HG02981 (cell line): Measurements from ENCODE around the gene CLDN22.

Experiments
- ATAC-seq: cut with Tn5 transposase; IDR thresholded peaks from one replicate; pipeline ENCODE4 v1.9.1; 2021; ENCODE audit warnings: mild to moderate bottlenecking, moderate library complexity; ENCODE audit not compliant: unreplicated experiment

CLDN22 gene

DNA sequence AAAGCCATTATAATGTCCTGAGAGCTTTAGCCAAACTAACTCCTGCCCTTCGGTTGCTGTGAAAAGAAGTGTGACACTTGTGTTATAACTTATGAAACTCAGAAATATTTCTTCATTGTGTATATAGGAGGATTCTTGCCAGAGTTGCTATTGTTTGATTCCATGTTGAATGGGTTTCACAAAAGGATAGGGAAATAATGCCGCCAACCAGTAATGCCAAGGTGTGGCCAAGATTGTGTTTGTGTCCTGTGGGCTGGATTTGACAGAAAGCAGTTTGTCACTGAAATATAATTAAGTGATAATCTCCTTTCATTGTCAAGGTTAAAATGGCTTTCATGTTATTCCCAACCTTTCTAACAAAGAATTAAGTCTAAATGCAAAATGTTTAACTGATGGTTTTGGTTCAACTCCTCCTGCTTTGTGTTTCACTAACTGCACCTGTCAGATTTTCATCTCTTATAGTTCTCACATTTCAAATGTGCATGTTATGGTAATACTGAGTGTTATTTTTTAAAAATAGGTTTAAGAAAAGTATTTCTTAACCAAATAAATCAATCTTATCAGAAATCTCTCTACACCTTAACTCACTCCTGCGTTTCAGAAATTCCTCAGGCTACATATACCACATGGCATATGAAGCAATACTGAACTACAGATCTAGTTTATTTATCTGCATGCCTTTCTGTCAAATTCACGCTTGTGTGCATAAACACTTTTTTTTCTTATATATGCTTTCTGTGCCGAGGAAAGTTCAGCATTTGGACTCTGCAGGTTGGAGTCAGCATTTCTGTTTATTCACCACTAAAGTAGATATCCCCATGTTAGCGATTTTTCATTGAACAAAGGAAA, at the start of gene CLDN22:
Gene CLDN22 (minus strand): TSS at position 66 of the 849 bp plus-strand sequence. CDS start 58 bp downstream, at position 8.
- ATAC-seq = no peak

DNA sequence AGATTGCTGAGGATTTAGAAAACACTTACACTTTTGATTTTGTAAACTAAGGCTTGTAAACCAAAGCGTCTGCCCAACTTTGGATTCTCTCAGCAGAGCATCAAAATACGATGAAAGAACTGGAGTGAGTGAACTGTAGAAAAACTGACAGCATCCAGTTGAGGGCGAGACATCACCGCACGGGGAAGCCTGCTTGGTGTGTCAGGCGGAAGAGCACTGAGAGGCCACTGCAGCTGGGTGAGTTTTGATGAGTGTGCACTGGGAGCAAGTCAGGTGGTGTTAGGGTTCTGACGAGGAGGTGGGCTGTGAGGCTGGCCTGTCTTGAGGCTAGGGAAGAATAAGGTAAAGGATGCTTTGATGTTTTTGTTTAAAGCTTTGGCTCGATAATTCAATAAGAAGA, 49.0 kb upstream of the CLDN22 start:
- no peak for ATAC-seq

DNA sequence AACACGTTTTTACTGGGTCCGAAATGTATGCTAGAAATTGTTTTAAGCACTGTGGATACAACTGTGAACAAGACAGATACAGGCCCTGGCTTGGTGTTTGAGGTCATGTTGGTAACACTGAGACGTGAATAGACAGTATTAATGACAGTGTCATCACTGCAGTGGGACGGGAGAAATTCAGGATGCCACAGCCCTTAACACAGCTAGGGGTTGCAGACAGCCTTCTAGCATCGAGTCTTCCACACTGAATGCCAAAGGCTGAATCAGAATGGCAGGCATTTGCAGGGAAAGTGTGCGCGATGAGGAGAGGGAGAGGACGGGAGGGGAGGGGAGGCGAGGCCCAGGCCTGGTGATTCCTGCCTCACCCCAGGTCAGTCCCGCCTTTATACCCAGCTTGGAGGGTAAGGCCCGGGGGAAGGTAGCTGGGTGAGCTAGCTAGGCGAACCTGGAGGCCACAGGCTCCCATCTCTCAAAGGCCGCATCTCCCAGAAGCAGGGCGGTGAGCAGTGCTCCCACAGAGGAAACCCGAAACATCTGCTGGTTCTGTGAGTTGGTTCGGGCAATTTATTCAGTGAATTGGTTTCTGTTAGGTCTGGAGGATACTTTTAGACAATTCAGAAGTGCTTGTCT, 46.2 kb upstream of the CLDN22 start:
- ATAC-seq = no peak

DNA sequence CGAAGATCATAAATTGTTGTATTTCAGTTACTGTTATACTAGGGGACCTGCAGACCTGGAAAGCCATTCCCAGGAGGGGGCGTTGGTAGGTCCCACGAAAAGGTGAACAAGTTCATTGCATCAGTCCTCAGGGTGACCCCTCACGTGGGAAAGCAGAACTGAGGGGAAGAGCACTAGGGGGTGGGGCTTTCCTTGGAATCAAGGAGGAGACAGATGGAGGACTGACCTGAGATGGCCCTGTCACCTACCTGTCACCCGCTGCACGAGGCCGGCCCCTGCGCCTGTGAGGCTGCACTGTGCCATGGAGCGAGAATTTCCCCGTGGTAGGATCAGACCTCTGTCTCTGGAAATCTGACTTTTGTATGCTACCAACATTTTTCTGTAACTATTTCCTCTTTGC, 43.9 kb upstream of the CLDN22 start:
- no peak for ATAC-seq

DNA sequence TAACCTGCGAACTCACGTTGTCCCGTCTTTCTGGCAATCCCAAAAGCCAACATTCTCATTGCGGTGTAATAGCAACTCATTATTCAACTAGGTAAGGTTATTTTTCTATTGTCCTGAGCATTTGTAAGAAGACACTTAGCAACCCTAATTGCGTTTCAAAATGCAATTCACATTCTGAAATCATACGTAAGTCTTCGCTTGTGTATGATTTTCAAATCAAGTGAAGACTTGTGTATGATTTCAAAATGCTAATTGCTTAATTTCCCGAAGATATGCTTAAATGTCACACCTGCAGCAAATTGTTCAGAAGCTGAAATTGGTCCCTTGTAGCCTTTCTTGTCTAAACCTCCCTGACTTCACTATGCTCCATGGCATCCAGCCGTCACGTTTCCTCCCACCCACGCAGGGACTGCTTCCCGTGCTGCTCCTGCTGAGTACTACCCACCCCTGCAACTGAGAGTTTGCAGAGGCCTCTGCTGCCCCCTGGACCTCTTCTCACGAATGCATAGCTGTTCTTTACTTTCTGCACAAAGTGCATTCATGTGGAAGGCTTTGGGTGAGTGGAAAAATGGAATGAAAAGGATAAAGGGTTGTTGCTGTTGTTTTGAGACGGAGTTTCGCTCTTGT, 43.0 kb upstream of the CLDN22 start:
- ATAC-seq = no peak

DNA sequence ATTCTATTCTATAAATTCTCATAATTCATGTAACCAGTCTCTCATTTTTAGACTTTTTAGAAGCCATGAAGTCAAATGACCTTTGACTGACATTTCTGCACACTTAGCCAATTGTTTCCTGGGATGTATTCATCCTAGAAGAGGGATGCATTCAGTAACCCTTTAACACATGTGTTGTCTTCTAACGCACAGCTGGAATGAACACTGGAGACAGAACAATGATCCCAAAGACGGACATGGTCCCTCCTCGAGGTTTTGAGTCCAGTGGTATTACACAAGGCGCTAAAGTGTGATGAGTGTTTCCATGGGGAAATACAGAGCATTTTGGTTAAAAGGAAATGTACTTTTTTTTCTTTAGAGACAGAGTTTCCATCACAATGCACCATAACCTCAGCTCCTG, 42.0 kb upstream of the CLDN22 start:
- ATAC-seq = no peak

DNA sequence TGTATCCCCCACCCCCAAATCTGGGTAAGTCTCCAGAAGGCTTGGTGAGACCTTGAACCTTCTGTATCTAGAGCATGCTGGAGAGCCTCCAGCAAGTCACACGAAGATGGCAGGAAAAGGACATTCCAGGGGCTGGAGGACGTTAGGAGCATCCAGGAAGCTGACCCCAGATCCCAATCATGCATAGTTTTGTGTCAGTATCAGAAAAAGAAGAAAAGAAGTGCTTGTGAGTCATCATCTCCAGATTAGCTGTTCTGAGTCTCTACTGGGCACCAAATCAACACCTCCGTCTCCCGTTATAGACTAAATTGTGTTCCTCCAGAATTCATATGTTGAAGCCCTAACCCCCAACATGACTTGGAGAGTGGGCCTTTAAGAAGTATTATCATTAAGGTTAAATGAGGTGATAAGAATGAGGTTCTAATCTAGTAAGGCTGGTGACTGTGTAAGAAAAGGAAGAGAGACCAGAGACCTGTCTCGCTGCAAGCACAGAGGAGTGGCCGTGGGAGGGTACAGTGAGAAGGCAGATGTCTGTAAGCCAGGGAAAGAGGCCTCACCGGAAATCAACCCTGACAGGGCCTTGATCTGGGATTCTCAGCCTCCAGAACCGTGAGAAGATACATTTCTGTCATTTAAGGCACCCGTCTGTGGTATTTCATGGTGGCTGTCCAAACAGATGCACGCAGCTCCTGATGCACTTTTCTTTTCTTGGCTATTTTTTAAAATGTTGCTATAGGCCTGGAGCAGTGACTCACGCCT, 40.3 kb upstream of the CLDN22 start:
- ATAC-seq = no peak

DNA sequence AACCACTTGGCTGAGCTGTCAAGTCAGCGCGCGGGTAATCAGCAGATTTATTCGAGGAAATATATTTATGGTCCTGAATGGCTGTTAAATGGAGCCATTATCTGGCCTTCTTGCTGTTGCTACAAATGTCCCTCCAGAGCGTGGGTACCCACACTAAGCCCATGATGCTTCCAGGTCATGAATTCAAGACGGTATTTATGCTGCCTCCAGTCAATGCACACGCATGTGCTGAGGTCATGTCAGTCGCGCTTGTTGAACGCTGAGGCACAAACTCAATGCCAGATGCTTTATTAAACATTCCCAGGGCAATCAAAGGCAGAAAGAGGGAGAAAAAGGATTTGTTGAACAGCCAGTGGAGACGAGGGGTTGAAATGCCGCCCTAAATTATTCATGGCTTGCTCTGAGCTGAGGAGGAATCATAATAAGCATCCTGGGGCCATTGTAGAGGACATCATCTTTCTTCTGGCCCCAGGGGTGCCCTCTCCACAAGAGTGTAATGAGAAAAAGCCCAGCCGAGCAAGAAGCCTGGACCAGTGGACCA, 38.2 kb upstream of the CLDN22 start:
- no peak for ATAC-seq

DNA sequence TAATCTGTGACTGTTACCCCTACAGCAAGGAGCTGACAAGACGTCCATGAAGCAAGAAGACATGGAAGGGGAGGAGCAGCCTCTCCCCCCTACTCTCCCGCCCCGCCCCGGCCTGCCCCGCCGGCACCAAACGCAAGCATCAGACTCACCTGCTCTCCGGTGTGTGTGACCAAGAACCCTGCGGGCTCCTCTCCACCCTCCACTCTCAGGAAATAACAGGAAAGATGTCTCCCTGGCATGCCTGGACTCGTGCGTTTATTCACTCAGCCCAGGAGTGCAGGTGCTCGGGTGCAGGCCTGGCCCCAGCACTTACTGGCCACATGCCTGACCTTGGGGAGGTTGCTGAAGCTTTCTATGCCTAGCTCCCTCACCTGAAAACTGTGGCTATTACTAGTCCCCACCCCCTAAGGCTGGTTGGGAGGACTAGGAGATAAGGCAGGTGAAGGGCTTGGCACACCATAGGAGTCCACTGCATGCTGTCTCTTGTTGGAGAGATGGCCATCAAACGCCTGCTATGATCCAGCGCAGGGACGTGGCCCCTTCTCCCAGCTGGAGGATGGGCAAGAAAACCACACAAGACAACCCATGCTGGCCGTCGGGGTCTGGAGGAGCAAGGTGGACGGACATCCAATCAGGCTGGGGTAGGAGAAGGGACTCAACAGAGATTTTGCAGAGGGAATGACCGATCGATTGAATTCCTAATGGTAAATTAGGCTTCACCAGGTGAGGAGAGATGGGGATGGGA, 37.0 kb upstream of the CLDN22 start:
- no peak for ATAC-seq

DNA sequence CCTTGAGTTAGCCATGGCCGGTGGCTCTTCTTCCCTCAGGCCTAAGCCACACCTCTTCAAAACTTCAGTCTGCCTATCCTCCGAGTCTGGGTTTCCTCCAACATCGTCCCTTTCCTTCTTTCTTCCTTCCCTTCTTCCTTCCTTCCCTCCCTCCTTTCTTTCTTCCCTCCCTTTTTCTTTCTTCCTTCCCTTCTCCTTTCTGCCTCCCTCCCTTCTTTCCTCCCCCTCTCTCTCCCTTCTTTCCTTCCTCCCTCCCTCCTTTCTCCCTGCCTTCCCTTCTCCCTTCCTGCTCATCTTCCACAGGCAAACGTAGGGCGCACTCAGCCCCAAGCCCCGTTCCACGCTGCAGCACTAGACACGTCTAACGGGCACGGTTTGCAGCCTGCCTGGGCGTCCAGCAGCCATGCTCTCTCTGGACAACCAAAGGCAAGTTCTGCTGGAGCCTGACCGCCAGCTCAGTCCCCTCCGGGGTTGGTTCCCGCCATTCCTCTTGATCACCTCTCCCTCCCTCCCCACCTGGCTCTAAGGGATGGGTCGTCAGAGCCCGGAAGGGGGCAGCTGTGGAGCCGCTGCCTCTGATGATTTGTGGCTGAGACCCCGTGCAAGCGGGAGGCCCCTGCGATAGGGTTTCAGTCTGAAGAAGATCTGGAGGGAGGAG, 36.2 kb upstream of the CLDN22 start:
- ATAC-seq = no peak

DNA sequence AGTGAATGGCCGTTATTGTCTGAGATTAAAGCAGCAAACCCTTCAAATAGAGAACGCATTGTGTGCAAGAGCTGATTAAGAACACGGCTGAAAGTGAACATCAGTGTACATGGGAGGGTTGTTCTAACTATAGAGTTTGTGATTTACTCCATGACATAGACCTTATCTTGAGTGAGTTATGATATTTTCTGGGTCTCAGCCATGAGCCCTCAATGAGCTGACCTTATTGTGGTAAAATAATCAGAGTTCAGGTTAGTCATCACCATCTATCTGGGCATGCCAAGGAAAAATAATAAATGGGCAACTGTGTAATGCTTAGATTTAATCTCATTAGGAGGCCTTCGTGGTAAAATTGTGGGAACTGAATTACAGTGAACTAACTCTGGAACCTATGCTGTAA, 35.3 kb upstream of the CLDN22 start:
- ATAC-seq = no peak

DNA sequence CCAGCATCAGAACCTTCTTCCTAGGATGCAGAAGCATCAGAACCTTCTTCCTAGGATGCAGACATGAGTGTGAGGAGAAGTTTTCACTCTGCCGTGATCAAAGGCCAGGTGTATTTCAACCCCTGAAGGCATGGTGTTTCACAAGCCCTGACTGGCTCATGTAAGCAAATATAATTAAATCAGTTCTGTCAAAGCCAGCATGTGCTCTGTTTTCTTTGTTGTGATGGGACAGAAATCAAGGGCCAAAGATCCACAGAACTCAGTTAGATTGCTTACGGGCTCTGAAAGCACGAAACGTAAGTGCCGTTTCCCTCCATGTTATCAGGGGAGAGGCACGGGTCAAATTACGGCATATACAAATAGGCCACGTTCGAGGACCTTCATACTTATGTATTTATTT, 34.1 kb upstream of the CLDN22 start:
- ATAC-seq = no peak

DNA sequence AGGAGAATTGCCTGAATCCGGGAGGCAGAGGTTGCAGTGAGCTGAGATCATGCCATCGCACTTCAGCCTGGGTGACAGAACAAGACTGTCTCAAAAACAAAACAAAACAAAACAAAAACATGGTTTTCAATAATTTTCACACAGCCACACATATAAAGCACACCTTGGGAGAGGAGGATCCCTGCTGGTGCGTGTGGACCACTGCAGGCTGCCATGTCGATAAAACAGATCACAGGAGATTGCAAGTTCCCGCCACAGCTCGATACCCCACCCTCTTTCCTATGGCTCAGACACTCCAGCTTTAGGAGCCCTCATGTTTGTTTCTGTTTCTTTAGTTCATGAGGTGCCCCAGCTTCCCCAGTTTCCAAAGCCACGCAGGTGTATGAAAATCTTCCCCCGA, 33.5 kb upstream of the CLDN22 start:
- ATAC-seq = no peak

DNA sequence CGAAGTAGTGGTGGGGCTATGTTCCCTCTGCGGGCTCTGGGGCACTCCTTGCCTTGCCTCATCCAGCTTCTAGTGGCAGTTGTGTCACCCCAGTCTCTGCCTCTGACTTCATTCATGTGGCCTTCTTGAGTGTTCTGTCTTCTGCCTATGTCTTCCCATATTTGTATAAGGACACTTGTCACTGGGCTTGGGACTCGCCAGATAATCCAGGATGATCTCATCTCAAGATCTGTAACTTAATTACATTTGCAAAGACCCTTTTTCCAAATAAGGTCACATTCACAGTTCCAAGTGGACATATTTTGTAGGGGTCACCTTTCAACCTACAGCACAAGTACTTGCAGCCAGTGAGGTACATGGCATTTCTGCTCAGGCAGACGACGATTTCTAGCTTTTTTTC, 32.5 kb upstream of the CLDN22 start:
- ATAC-seq = no peak

DNA sequence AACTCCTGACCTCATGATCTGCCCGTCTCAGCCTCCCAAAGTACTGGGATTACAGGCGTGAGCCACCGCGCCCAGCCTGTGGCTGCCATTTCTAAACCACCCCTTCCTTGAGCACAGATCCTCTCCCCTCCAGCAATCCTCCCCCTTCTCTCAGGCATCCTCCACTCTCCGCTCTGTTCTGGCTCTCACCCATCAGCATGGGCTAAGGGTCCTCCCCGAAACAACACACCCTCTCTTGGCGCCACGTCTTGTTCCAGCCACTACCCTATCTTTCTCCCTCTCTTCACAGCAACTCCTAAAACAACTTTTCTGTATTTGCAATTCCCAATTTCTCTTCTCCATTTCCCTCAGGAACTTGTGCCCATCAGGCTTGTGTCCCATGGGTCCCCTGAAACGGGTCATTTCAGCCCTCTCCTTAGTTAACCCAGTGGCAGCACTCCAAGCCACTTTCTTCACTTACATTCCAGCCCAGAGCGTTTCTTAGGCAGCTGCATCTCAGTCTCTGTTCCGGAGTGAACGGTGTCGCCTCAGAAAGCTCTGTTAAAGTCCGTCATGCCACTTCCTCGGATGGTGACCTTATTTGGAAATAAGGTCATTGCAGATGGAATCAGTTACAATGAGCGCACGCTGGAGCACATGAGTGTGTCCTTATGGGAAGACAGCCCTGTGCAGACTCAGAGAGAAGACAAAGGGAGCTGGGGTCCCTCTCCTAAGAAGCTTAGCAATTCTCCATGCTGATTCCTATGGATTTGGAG, 30.4 kb upstream of the CLDN22 start:
- no peak for ATAC-seq

DNA sequence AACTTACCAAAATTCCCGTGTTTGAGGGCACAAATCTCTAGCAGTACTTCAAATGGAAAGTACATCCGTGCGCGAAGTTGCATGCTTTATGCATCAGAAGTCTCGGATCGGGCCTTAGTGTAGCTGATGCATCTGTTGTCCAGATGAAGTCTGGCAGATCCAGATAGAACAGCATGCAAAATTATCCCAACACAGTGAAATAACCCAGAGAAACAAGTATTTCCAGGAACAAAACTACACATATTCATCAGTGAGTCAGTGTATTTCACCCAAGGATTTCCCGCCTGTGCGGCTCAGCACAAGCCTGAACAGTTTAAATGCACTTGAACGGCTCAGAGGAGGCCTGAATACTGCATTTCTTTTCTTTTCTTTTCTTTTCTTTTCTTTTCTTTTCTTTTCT, 29.6 kb upstream of the CLDN22 start:
- ATAC-seq = no peak

DNA sequence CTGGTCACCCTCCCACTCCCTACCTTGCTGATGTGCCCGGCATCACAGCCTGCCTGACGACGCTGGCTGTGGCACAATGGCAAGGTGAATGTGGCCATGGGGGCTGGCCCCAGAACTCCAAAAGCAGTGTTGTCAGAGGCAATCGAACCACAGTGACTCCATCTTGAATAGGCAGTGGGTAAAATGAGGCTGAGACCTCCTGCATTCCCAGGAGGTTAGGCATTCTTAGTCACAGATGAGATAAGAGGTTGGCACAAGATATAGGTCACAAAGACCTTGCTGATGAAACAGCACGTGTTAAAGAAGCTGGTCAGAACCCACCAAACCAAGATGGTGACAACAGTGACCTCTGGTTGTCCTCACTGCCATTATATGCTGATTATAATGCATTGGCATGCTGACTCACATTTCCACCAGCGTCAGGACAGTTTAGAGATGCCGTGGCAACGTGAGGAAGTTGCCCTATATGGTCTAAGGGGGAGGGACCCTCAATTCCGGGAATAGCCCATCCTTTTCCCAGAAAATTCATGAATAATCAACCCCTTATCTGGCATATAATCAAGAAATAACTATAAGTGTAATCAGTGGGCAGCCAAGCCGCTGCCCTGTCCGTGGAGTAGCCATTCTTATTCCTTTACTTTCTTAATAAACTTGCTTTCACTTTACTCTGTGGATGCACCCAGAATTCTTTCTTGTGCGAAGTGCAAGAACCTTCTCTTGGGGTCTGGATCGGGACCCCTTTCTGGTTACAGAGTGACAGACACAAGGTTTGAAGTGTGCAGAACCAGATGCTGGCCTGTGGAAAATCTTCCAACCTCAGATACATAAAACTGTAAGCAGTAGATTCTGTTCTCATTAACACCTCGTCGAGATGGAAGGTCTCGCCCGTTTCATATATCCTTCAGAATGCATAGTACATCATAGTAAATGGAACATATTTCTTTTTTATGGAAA, 28.9 kb upstream of the CLDN22 start:
- ATAC-seq = peak; percentile 62

DNA sequence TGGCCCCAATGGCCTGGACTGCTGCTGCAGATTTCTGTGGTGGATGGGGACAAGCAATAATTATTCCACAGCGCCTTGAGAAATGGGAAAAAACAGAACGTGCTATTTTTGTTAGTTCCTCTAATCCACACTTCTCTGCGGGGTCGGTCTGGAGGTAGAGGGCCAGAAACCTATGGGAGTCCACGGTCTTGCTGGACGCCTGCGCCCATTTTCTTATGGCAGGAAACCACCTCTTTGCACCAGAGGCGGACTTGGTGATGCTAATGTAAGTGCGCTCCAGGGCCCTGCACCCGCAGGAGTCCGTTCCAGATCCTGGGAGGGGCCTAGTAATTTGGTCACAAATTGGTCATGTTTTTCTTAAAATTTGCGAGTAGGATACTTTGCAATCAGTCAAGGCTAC, 28.1 kb upstream of the CLDN22 start:
- no peak for ATAC-seq
